Spinal cord (tissue), 4 donors: ENCODE measurements around the gene TRAM2. TPM values are rescaled to one million over a fixed set of nuclear protein-coding genes. Genes with fewer than 3 reads are reported as not detected.

Experiments
- polyA plus RNA-seq, 2 donors: library from polyadenylated mRNA; unstranded; fragments of 120-200 nt; gene quantifications; one replicate each; pipeline ENCODE4 v1.2.1, GENCODE V29; 2013; ENCODE audit not compliant: insufficient read length in 2 of 2
- total RNA-seq, 2 donors: library from RNA; depleted of rRNA in 1 of 2; stranded (reverse); fragments of 120-200 nt in 1 of 2; fragments of >200 nt in 1 of 2; gene quantifications; one replicate each; pipeline versions ENCODE4 v1.2.3 to v1.2.4, GENCODE V29; 2013 to 2014

The TRAM2 gene
- total and polyA plus RNA-seq, 4 donors = 8.6 to 25.4 (median 10.1) TPM

Other genes starting within 250 kb of the TRAM2 start
- gene PAQR8, start 214.9 kb downstream of the TRAM2 start, total RNA-seq = 10 to 100 TPM; 43.3 to 60.1 TPM
- 10 to 100 TPM; 36.0 to 38.5 TPM for gene PAQR8, start 214.9 kb downstream of the TRAM2 start, polyA plus RNA-seq
- 10 to 100 TPM; 44.3 to 76.0 TPM for gene EFHC1, start 156.7 kb downstream of the TRAM2 start, total RNA-seq
- 10 to 100 TPM; 43.5 to 44.4 TPM for gene EFHC1, start 156.7 kb downstream of the TRAM2 start, polyA plus RNA-seq
- gene TMEM14A, start 94.1 kb upstream of the TRAM2 start, total RNA-seq = 10 to 100 TPM; 46.1 to 97.9 TPM
- gene TMEM14A, start 94.1 kb upstream of the TRAM2 start, polyA plus RNA-seq = 100 to 1,000 TPM; 129 to 152 TPM
- not detected for gene GSTA2, start 186.4 kb upstream of the TRAM2 start, total RNA-seq
- gene GSTA2, start 186.4 kb upstream of the TRAM2 start, polyA plus RNA-seq = not detected
- gene GSTA1, start 226.8 kb upstream of the TRAM2 start, total RNA-seq = under 1 TPM; 0.50 to 0.72 TPM
- under 1 TPM in 1 of 2 donors, not detected in 1; 0.43 TPM for gene GSTA1, start 226.8 kb upstream of the TRAM2 start, polyA plus RNA-seq